Measurements from ENCODE around the gene BAIAP2.
"Not testable (repeated sequence)": the region's sequence is repeated elsewhere in the genome, so short reads cannot be mapped to it uniquely, and the experiment has no call there.

The BAIAP2 gene

GRCh38 chr17:81150377-81151077, 115.6 kb downstream of the BAIAP2 start:
- no peaks in the 10 kb centered on the region for H3K36me3 ChIP-seq (ENCODE audit: insufficient read depth, low read length)
- no peak overlapping the region for H3K4me3 ChIP-seq
- no peak overlapping the region for H3K9ac ChIP-seq (ENCODE audit: insufficient read length)
- no peak for TF ChIP-seq EZH2 (IDR thresholded peaks at IDR 0.05)
- TF ChIP-seq FOXP2 (optimal IDR thresholded peaks at IDR 0.05; ENCODE audit: control extremely low read depth, extremely low read length, insufficient read depth): no peak
- no peak for TF ChIP-seq POLR2AphosphoS5 (IDR thresholded peaks at IDR 0.05; ENCODE audit: borderline replicate concordance, low read depth, low read length)
- DNase-seq (ENCODE audit: low read depth, low spot score): no peak
- no peak overlapping the region for H3K27ac ChIP-seq
- H3K9me3 ChIP-seq (ENCODE audit: low read depth, low read length): no peaks in the 10 kb centered on the region

GRCh38 chr17:81151278-81151677, 116.3 kb downstream of the BAIAP2 start:
- Histone ChIP-seq H3K9ac (ENCODE audit: insufficient read length) (no peak overlapping the region), H3K9me3 (ENCODE audit: low read depth, low read length) (no peaks in the 10 kb centered on the region), H3K36me3 (ENCODE audit: insufficient read depth, low read length) (no peaks in the 10 kb centered on the region), H3K4me3 (no peak overlapping the region), H3K27ac (no peak overlapping the region)
- no peak for TF ChIP-seq POLR2AphosphoS5 (IDR thresholded peaks at IDR 0.05; ENCODE audit: borderline replicate concordance, low read depth, low read length)
- TF ChIP-seq EZH2 (IDR thresholded peaks at IDR 0.05): no peak
- TF ChIP-seq FOXP2 (optimal IDR thresholded peaks at IDR 0.05; ENCODE audit: control extremely low read depth, extremely low read length, insufficient read depth): no peak
- no peak for DNase-seq (ENCODE audit: low read depth, low spot score)

GRCh38 chr17:81152288-81152828, 117.4 kb downstream of the BAIAP2 start:
- no peak overlapping the region for H3K4me3 ChIP-seq
- no peaks in the 10 kb centered on the region for H3K9me3 ChIP-seq (ENCODE audit: low read depth, low read length)
- H3K36me3 ChIP-seq (ENCODE audit: insufficient read depth, low read length): no peaks in the 10 kb centered on the region
- no peak overlapping the region for H3K27ac ChIP-seq
- H3K9ac ChIP-seq (ENCODE audit: insufficient read length): no peak overlapping the region
- TF ChIP-seq POLR2AphosphoS5 (IDR thresholded peaks at IDR 0.05; ENCODE audit: borderline replicate concordance, low read depth, low read length) (no peak), EZH2 (IDR thresholded peaks at IDR 0.05) (no peak), FOXP2 (optimal IDR thresholded peaks at IDR 0.05; ENCODE audit: control extremely low read depth, extremely low read length, insufficient read depth) (no peak)
- no peak for DNase-seq (ENCODE audit: low read depth, low spot score)

GRCh38 chr17:81153340-81153803, 118.4 kb downstream of the BAIAP2 start:
- Histone ChIP-seq H3K27ac (no peak overlapping the region), H3K4me3 (no peak overlapping the region), H3K9ac (ENCODE audit: insufficient read length) (no peak overlapping the region), H3K36me3 (ENCODE audit: insufficient read depth, low read length) (no peaks in the 10 kb centered on the region), H3K9me3 (ENCODE audit: low read depth, low read length) (no peaks in the 10 kb centered on the region)
- TF ChIP-seq EZH2 (IDR thresholded peaks at IDR 0.05): no peak
- TF ChIP-seq POLR2AphosphoS5 (IDR thresholded peaks at IDR 0.05; ENCODE audit: borderline replicate concordance, low read depth, low read length): no peak
- no peak for TF ChIP-seq FOXP2 (optimal IDR thresholded peaks at IDR 0.05; ENCODE audit: control extremely low read depth, extremely low read length, insufficient read depth)
- peak; percentile 39 for DNase-seq (ENCODE audit: low read depth, low spot score)

GRCh38 chr17:81154016-81154415, 119.1 kb downstream of the BAIAP2 start:
- H3K9ac ChIP-seq (ENCODE audit: insufficient read length); H3K4me3 ChIP-seq; H3K27ac ChIP-seq; DNase-seq (ENCODE audit: low read depth, low spot score); H3K36me3 ChIP-seq (ENCODE audit: insufficient read depth, low read length); H3K9me3 ChIP-seq (ENCODE audit: low read depth, low read length): not testable (repeated sequence)

- H3K27ac ChIP-seq: no peak overlapping the region
- DNase-seq (ENCODE audit: low read depth, low spot score): no peak
- H3K9me3 ChIP-seq (ENCODE audit: low read depth, low read length): no peaks in the 10 kb centered on the region
- no peak for TF ChIP-seq FOXP2 (optimal IDR thresholded peaks at IDR 0.05; ENCODE audit: control extremely low read depth, extremely low read length, insufficient read depth)
- no peak for TF ChIP-seq POLR2AphosphoS5 (IDR thresholded peaks at IDR 0.05; ENCODE audit: borderline replicate concordance, low read depth, low read length)
- TF ChIP-seq EZH2 (IDR thresholded peaks at IDR 0.05): no peak
- H3K9ac ChIP-seq (ENCODE audit: insufficient read length): no peak overlapping the region
- no peak overlapping the region for H3K4me3 ChIP-seq
- no peaks in the 10 kb centered on the region for H3K36me3 ChIP-seq (ENCODE audit: insufficient read depth, low read length)
Observed at GRCh38 chr17:81154961-81155360, 120.0 kb downstream of the BAIAP2 start.

GRCh38 chr17:81156866-81157805, 122.2 kb downstream of the BAIAP2 start:
- H3K9ac ChIP-seq (ENCODE audit: insufficient read length): no peak overlapping the region
- H3K4me3 ChIP-seq: no peak overlapping the region
- no peak overlapping the region for H3K27ac ChIP-seq
- no peak for TF ChIP-seq EZH2 (IDR thresholded peaks at IDR 0.05)
- no peak for TF ChIP-seq FOXP2 (optimal IDR thresholded peaks at IDR 0.05; ENCODE audit: control extremely low read depth, extremely low read length, insufficient read depth)
- TF ChIP-seq POLR2AphosphoS5 (IDR thresholded peaks at IDR 0.05; ENCODE audit: borderline replicate concordance, low read depth, low read length): no peak
- no peaks in the 10 kb centered on the region for H3K36me3 ChIP-seq (ENCODE audit: insufficient read depth, low read length)
- no peaks in the 10 kb centered on the region for H3K9me3 ChIP-seq (ENCODE audit: low read depth, low read length)
- no peak for DNase-seq (ENCODE audit: low read depth, low spot score)
